ENCODE data around the gene MYH10. TPM values are rescaled to one million over a fixed set of nuclear protein-coding genes. Genes with fewer than 3 reads are reported as not detected.

Gene MYH10
- total and polyA plus RNA-seq, 9 donors: 30.4 to 117 (median 75.5) TPM

DNA sequence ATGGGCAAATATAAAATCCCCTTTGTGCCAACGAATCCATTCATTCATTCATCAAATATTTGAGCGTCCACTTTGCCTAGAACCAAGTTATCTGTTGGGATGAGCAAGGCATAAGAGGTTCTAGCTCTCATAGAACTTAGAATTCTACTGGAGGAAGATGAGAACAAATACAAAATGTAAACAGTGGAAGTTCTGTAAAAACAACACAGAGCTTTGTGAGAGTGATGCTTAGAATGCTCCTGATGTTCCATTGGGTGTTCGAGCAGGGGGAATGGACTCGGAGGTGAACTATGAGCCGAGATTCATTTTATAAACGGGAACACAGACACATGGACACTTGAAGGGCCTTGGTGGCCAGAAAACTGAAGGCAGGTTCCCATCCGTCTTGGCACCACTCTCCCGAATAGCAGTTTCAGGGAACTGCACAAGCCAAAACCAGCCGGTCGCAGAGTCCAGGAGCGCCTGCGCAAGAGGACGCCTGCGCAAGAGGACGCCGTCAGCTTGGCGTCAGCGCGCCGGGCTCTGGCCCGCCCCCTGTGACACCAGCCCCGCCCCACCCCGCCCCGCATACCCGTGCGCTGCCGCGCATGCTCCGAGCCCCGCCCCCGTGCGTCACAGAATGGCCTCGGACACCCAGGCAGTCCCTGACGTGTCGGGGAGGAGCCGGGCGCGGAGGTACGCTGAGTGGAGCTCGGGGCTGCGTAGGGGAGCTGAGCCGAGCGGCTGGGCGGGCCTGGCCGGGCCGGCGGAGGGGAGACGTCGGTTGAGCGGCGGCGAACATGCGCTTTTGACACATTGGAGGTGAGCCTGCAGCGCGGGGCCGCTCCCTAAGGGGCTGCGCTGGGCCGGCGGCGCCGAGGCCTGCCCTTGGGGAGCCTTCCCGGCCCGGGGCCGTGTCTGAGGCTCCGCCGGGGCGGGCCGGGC lies 195.0 kb downstream of the MYH10 start, which contains the start of gene NDEL1:
Gene NDEL1, plus strand, starts transcription at position 640 of the 924 bp plus-strand sequence. CDS start 8,388 bp downstream, outside the sequence.
- Histone ChIP-seq H3K4me1 (ENCODE audit: insufficient read depth) (peaks cover 2% of the 10 kb centered on the region), H3K4me3 (peak within 1 kb of the TSS; percentile 89), H3K27ac (peak within 1 kb of the TSS; percentile 97 to 99), H3K27me3 (no peaks in the 10 kb centered on the region), H3K9me3 (no peaks in the 10 kb centered on the region), H3K36me3 (no peaks in the 10 kb centered on the region)
- intact Hi-C loops (cut with DNase I): no loop called here
- peak; percentile 98 for TF ChIP-seq POLR2A (IDR thresholded peaks at IDR 0.05)
- TF ChIP-seq, protein P1, sequence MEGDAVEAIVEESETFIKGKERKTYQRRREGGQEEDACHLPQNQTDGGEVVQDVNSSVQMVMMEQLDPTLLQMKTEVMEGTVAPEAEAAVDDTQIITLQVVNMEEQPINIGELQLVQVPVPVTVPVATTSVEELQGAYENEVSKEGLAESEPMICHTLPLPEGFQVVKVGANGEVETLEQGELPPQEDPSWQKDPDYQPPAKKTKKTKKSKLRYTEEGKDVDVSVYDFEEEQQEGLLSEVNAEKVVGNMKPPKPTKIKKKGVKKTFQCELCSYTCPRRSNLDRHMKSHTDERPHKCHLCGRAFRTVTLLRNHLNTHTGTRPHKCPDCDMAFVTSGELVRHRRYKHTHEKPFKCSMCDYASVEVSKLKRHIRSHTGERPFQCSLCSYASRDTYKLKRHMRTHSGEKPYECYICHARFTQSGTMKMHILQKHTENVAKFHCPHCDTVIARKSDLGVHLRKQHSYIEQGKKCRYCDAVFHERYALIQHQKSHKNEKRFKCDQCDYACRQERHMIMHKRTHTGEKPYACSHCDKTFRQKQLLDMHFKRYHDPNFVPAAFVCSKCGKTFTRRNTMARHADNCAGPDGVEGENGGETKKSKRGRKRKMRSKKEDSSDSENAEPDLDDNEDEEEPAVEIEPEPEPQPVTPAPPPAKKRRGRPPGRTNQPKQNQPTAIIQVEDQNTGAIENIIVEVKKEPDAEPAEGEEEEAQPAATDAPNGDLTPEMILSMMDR (IDR thresholded peaks at IDR 0.05): no peak
- peak; percentile 68 for TF ChIP-seq EP300 (IDR thresholded peaks at IDR 0.05)
- peak; percentile 99 to 100 (median 99) for DNase-seq
- WGBS, 3 donors: 2 to 4% (median 2%) methylated on average over 43 to 68 of the region's 68 CpGs

DNA sequence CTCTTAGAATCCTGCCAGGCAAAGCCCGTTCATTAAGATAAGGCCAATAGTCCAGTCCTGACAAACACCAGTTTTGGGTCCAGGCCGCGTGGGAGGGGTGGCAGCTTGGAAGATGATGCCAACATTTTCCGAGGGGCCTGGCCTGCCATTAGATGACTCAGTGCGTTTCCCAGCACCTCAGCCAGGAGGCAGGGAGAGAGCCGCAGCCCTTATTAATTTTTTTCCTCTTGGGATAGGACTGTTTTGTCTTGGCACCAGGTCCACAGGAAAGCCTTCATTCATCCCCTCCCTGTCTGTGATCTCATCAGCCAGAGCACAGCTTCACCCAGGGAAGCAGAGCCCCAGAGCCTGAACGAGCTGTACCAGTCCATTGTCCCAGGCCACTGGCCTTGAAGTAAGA lies 199.6 kb downstream of the MYH10 start:
- Histone ChIP-seq H3K9me3 (no peaks in the 10 kb centered on the region), H3K4me3 (no peak overlapping the region), H3K27me3 (no peaks in the 10 kb centered on the region), H3K36me3 (no peaks in the 10 kb centered on the region), H3K4me1 (ENCODE audit: insufficient read depth) (no peaks in the 10 kb centered on the region), H3K27ac (no peak overlapping the region)
- TF ChIP-seq EP300 (IDR thresholded peaks at IDR 0.05): no peak
- WGBS, 3 donors: 33 to 39% (median 39%) methylated on average over 7 of the region's 7 CpGs
- peak; percentile 32 to 70 (median 60) for DNase-seq
- intact Hi-C loops (cut with DNase I): no loop called here

DNA sequence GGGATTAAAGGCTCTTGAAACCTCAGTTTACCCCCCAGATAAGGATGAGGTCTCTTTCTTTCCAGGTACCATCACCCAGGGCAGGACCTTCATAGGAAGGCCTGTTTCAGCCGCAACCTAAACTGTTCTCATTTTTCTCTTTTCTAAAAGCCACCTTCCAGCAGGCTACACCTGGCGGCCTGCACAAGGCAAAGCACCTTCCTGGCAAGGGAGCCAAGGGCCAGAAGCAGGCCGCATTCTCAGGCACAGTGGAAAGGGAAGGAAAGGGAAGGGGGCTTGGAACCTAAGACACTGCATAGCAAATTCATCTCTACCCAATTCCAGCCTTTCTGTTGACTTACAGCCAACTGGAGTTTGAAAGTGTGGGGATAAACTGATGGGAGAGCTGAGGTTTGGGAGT lies 203.7 kb downstream of the MYH10 start:
- Histone ChIP-seq H3K27me3 (no peaks in the 10 kb centered on the region), H3K4me3 (no peak overlapping the region), H3K36me3 (no peaks in the 10 kb centered on the region), H3K9me3 (no peaks in the 10 kb centered on the region), H3K4me1 (ENCODE audit: insufficient read depth) (no peaks in the 10 kb centered on the region), H3K27ac (no peak overlapping the region)
- no peak for DNase-seq
- no peak for TF ChIP-seq EP300 (IDR thresholded peaks at IDR 0.05)
- no peak for TF ChIP-seq POLR2A (IDR thresholded peaks at IDR 0.05)
- TF ChIP-seq, protein P1 (IDR thresholded peaks at IDR 0.05): no peak
- intact Hi-C loops (cut with DNase I): loop anchor here in 1 of 4 donors (5.0 kb wide), 1 partner anchor 55 kb away; no protein-coding TSS in a partner anchor
- 93 to 97% (median 96%) methylated on average over 3 of the region's 3 CpGs for WGBS, 3 donors

- no peaks in the 10 kb centered on the region for H3K4me1 ChIP-seq (ENCODE audit: insufficient read depth)
- H3K4me3 ChIP-seq: no peak overlapping the region
- no peak overlapping the region for H3K27ac ChIP-seq
- intact Hi-C loops (cut with DNase I): loop anchor here in 1 of 4 donors (5.0 kb wide), 1 partner anchor 56 kb away; no protein-coding TSS in a partner anchor
- H3K27me3 ChIP-seq: no peaks in the 10 kb centered on the region
- 54 to 66% (median 62%) methylated on average over 6 of the region's 6 CpGs for WGBS, 3 donors
- no peak for TF ChIP-seq POLR2A (IDR thresholded peaks at IDR 0.05)
- TF ChIP-seq EP300 (IDR thresholded peaks at IDR 0.05): no peak
- TF ChIP-seq, protein P1 (IDR thresholded peaks at IDR 0.05): no peak
- H3K9me3 ChIP-seq: no peaks in the 10 kb centered on the region
- H3K36me3 ChIP-seq: no peaks in the 10 kb centered on the region
- DNase-seq: no peak
Observed at GRCh38 chr17:8426094-8426720, 204.3 kb downstream of the MYH10 start.

Small RNA genes lying within 50 kb of the gene (small RNA-seq; reads per million reads assigned to genes)
- gene RNU7-43P: not detected

Other genes starting within 250 kb of the MYH10 start
- gene RPL26, start 247.5 kb downstream of the MYH10 start, total RNA-seq: over 10,000 TPM in 1 of 7 donors, 1,000 to 10,000 TPM in 6; 2,824 to 11,226 (median 3,297) TPM
- 1,000 to 10,000 TPM; 5,564 to 8,248 TPM for gene RPL26, start 247.5 kb downstream of the MYH10 start, polyA plus RNA-seq
- gene RNF222, start 232.9 kb downstream of the MYH10 start, total RNA-seq: not detected
- not detected for gene RNF222, start 232.9 kb downstream of the MYH10 start, polyA plus RNA-seq
- gene NDEL1, start 194.8 kb downstream of the MYH10 start, total RNA-seq: 10 to 100 TPM; 57.1 to 86.5 (median 63.2) TPM
- gene NDEL1, start 194.8 kb downstream of the MYH10 start, polyA plus RNA-seq: 10 to 100 TPM; 36.7 to 71.3 TPM
- not detected for gene CCDC42, start 114.1 kb upstream of the MYH10 start, total RNA-seq
- under 1 TPM in 1 of 2 donors, not detected in 1; 0.17 TPM for gene CCDC42, start 114.1 kb upstream of the MYH10 start, polyA plus RNA-seq
- gene SPDYE4, start 127.8 kb upstream of the MYH10 start, total RNA-seq: not detected
- not detected for gene SPDYE4, start 127.8 kb upstream of the MYH10 start, polyA plus RNA-seq
- 1 to 10 TPM in 1 of 7 donors, under 1 TPM in 4, not detected in 2; 0.13 to 2.2 (median 0.48) TPM for gene MFSD6L, start 168.6 kb upstream of the MYH10 start, total RNA-seq
- not detected for gene MFSD6L, start 168.6 kb upstream of the MYH10 start, polyA plus RNA-seq
- gene PIK3R6, start 236.9 kb upstream of the MYH10 start, total RNA-seq: under 1 TPM; 0.12 to 0.92 (median 0.20) TPM
- gene PIK3R6, start 236.9 kb upstream of the MYH10 start, polyA plus RNA-seq: under 1 TPM; 0.25 to 0.93 TPM

Measured in ovary (tissue), 9 donors.